NCI-H2196 (cell line): ENCODE data around the gene CAST.

Experiments used
- DNase-seq: peaks from one replicate; lab custom pipeline; 2025; ENCODE audit not compliant: unreplicated experiment; lab: John Stamatoyannopoulos, UW

Gene CAST

DNA sequence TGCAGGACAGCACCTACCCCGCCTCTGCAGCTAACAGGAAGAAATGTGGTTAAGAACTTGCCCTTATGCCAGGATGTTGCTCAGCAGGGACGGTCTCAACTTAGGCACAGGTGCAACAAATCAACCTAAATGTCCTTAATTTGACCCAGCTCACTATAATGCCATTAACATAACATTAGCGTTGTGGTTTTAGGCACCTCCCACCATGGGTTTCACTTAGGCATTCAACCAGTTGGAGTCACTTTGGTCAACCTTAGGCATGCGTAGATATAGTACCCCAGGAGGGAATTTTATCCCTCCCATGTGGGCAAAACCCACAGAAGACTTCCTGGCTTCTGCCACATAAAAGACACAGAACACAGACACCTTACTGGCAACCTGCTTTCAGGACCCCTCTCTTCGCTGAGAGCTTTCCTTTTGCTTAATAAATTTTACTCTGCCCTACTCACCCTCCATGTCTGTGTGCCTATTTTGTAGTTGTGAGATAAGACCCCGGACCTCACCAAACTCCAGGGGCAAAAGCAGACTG is 154.3 kb downstream of the CAST start:
- DNase-seq: no peak

DNA sequence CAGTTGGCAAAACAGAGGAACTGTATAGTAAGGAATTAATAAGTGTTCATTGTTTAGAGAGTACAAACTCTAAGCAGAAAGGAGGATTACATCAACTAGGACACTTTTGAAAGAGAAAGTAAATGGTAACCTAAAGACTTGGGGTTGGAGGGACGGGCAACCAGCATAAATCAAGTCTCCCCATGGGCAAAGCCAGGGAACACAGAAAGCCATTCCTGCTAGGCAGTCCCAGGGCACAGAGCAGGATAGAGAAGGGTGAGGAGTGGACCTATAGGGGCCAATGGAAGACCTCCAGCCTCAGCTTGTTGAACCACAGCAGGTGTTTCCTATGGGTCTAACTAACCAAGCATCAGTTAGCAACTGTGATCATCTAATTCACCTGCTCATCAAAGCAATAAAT is 154.8 kb downstream of the CAST start:
- no peak for DNase-seq

DNA sequence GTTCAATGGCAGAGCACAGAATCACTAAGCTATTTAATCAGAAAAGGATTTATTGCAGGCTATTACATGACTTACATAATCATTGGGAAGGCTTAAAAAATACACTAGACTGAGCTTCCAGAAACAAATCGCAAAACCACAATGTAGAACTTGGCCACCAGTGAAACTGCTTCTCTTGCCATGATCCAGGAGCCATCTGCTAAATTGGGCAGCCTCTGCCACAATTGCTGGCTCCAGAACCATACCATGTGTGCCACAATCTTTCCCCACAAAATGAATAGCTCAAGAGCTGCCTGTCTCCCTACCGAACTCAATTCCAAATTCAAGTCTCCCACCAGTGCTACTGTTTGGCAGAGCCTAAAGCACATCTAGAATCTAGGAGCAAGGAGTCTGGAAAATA is 155.3 kb downstream of the CAST start:
- no peak for DNase-seq

DNA sequence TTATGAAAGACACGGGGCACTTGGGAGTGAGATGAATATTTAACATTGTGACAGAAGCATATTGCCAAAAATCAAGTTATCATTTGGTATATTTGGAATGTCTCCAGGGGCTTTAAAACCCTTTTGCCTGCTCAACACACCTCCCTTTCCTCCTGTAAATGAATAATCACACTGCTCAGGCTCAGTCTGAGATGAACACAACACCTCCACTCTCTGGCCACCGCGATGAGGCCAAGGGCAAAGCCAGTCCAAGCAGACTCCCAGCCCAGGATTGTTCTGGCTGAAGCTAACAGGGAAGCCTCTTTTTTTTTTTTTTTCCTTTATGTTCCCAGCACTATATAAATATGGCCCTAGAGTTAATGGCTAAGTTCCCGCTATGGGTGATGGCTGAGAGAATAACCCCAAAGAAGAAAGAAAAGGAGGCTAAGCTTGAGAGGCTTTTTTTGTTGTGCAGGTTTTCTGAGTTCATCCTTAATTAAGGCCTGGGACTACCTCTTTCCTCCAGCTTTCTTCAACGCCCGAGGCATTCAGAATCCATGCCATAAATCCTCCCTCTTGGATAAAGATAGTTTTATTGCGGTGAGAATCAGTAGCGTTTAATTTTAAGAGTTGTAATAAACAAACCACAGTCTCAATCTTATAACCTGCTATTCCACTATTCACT is 156.1 kb downstream of the CAST start:
- no peak for DNase-seq

DNA sequence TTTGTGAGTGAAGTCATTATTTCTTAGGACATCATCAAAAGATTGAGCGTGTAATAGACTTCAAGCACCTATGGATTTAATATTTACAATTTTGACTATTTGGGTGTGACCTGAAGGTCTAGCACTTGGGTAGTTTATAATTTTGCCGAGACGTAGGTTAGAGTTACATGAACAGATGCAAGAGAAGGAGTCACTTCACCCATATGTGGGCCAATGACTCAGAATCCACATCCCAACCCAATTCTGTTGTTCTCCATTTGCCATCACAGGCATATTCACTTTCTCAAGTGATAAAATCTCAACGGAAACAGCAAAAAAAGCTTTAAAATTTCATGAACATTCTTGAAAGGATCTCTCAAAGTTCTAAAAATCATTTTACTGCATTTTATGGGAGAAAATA is 157.6 kb downstream of the CAST start:
- no peak for DNase-seq

DNA sequence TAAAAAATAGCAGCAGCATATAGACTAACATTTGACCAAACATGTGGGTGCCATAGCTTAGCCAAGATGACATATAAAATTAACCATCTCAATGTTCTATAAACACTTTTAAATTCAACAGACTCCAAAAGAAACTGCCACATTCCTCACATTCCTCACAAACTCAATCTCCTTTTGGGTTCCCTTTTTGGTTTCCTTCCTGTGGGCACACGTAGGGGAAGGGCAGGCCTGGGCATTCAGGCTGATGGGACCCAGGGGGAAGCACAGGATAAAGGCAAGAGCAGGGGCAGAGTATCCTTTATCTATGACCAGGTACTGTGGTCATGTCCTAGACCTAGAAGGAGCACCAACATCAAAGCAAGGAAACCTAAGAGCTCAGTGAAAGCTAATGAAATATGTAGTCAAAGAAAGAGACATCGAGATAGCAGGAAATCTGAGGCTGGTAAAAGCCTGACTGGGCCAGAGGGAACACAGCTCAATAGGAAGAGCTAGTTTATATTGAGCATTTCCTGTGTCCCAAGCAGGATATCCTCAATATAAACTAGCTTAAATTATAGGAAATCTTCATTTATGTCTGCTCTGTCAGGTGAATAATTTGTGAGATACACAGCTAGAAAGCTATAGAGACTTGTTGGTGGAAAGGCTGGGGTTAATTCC is 159.2 kb downstream of the CAST start:
- DNase-seq: no peak

DNA sequence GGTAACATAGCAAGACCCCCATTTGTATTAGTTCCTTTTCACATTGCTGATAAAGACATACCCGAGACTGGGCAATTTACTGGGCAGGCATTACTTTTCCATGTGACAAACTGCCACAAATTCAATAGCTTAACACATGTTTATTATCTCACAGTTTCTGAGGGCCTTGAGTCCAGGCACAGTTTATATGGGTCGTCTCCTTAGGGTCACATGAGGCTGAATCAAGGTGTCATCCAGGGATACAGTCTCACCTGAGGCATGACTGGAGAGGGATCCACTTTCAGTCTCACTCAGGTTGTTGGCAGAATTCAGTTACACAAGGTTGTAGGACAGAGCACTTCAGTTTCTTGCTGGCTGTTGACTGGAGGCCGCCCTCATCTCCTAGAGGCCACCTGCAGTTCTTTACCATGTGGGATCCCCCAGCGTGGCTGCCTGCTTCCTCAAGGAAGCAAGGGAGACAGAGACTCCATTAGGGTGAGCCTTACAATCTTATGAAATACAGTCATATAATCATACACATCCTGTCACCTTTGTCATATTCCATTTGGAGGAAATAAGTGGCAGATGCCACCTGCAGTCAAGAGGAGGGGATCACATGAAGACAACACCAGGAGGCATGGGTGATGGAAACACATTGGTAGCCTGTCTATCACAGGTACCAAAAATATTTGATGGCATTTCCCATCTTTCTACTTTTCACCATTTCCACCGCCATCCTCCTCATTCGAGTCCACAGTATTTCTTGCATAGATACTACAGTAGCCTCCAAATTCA is 160.7 kb downstream of the CAST start:
- no peak for DNase-seq

DNA sequence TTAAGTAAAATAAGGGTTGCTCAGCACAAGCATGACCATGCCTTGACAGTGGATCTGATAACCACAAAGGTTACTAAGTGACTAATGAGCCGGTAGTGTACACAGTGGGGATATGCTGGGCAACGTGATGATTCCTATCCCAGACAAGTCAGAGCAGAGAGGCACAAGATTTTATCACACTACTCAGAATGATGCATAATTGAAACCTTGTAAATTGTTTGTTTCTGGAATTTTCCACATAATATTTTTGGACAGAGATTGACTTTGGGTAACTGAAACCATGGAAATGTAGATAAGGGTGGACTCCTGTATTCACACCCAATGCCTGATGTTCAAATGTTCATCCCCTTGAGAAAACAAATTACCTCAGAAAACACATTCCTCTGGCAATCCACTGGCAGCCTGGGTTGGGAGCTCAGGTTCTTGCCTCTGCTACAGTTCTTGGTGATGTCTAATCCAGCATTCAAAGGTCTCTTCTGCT is 161.8 kb downstream of the CAST start:
- DNase-seq: peak; percentile 5
